Astrocyte of the hippocampus (primary cell): ENCODE data around the gene SNX25.

ENCODE experiments used
- DNase-seq: peaks from one replicate; pipeline ENCODE4 v3.0.0; 2011; ENCODE audit warnings: low read depth, low spot score

The SNX25 gene

DNA sequence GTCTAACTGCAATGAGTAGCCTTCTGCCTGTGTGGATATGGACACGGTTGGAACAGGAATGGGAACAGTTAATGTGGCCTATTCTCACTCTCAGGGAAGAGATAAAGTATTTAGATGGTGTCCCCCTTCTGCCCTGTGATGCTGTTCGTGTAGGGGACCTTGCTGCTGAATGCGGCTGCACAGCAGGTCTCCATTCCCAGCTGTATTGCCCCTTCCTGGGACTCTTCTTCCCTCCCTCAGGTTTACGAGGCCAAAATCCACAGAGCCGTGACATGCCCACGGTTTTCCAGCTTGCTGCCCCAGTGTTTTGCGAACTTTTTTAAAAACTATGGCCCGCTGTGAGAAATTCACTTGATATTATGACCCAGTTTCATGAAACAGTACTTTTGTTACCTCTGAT is 50.3 kb downstream of the SNX25 start:
- DNase-seq: no peak

DNA sequence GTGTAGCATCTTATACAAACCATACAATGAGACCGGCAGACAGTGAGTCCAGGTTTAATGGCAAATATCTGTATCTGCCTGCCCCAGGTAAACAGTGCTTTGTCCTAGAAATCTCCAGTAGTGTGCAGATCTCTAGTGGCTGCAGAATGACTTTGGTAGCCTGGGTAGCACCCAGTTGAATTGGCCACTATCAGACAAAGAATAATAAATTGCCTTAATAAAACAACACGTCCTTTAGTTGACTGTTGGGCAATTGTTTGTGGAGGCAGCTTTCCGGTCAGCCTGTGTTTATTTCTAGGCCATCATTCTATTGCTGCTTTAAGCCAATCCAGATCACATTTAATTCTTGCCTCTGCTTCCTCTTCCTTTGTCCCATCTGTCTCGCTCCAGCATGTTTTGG is 52.5 kb downstream of the SNX25 start:
- no peak for DNase-seq

DNA sequence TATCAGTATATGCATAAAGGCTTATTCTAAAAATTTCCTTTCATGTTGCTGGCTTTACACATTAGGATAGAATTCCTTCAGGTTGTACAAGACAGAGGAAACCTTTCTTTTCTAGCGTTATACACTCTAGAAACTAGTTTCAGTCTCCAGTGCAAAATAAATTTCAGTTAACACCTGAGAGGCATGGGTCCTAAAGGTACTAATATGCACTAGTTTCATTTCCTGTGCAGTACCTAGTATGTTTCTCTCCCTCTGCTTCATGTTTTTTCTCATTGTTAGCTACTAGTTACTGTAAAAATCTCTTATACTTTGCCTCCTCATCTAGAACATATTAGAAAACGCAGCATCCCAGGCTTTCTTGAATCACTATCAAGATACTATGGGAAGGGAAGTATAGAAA is 54.0 kb downstream of the SNX25 start:
- DNase-seq: no peak

GRCh38 chr4:185265942-185266341 is 56.5 kb downstream of the SNX25 start:
- no peak for DNase-seq

- no peak for DNase-seq
Measured at GRCh38 chr4:185269286-185269685, 59.9 kb downstream of the SNX25 start.

DNA sequence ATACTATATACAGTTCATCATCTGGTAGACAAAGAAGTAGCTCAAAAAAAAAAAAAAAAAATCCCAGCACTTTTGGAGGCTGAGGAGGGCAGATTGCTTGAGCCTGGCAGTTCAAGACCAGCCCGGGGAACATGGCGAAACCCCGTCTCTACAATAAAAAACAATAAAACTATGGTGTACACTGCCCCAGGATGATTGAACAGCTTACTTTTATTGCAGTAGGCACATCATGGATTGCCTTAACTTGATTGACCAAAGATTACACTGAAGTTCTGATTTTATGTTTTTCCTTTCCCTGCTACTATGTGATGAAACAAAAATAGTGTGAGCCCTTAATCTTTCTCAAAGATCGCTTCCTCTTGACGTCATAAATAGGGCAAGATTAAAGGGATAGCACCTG is 60.6 kb downstream of the SNX25 start:
- DNase-seq: no peak

DNA sequence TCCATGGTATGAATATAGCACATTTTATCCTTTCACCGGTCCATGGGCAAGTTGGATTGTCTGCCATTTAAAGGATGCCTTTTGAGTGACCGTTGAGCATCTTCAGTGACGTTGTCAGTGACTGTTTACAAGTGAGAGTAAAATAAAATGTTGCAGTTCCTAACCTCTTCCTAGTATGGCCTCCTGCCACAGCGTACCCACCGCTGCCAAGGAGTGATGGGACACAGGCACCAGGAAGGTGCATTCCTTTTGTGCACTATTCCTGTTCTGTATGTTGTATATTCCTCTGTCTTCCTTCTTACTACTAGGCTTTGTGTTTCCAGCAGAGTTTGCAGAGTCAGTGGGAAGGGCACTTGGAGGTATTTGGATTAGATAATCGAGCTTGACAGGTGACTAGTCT is 61.5 kb downstream of the SNX25 start:
- DNase-seq: no peak

DNA sequence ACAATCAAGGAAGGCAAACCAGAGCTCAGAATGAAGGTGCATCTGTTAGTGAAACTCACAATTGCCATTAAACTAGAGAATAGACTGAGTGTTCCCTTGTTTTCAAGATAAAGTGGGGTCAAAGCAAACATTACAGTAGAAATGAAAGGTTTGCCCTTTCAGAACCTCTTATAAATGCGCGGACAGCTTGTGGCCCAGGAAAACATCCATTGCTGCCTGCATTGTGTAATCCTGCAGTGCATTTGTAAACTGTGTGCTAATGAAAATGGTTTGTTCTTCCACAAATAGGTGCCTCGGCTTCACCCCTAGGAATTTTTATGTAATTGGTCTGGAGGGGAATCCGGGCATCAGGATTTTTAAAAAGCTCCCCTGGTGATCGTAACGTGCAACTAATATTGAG is 62.8 kb downstream of the SNX25 start:
- DNase-seq: no peak

DNA sequence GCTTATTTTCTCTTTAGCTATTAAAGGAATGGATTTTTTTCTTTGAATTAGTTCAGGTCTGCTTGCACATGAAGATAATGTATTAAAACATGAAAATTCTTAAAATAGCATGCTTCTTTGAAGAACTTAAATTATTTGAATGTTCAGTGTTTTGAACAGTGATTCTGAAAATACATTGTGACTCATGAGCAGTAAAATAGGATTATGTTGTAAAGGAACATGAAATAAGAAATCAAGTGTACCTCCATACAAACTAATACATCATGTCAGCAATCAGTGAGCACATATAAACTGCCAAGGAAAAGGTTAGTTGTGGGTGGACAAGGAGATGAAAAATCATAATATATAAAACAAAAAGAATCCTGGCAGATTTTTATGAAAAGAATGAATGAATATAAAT is 66.1 kb downstream of the SNX25 start:
- no peak for DNase-seq

DNA sequence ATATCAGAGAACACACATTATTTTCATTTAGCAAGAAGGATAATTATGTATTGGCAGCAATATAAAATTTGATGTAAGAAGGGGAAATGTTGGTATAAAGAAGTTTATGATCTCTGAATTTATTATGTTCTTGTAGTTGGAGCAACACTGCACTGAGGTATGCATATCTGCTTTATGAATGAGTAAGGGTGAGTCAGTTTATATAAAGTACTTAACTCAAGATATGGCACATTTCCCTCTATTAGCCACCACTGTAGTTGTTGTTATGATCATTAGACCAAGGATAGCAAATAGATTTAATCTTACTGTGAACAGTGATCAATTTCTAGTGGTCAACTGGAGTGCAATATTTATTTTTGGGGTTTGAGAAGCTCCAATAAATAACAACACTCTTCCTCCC is 66.6 kb downstream of the SNX25 start:
- no peak for DNase-seq

- no peak for DNase-seq
Measured at GRCh38 chr4:185278716-185279115, 69.3 kb downstream of the SNX25 start.

DNA sequence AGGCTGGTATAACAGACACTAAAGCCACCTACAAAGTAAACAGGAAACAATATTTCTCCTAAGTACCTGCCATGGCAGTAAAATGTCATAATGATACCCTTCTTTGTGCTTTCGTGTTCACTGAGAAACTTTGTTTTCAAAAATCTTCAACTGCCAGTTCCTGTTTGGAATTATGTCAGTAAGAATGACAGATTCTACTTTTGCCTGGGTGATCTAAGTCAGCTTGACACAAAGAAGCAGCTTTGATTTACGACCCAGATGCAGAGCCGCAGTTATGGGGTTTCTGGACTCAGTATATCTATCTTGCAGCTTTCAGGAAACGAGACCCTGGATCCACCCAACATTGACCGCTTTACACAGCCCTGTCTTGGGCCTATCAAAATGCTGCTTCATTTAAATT is 71.2 kb downstream of the SNX25 start:
- no peak for DNase-seq

GRCh38 chr4:185282968-185283367 is 73.6 kb downstream of the SNX25 start:
- DNase-seq: no peak

DNA sequence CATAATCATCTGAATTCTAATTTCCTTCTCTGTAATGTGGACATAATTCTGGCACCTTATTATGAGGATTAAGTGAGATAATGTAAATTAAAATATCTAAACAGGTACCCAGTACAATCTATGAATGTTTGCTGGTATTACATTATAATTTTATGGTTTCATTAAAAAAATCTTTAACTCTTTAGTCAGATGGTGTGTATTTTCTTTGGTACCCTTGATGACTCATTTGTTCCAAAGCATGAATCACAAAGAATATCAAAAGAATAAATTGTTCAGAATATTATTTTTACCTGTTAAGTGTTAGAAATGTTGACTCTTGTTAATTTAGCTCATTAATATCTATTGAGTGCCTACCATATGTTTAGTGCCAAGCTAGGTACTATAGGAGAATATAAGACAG is 74.3 kb downstream of the SNX25 start:
- DNase-seq: peak; percentile 40

GRCh38 chr4:185285632-185286393 is 76.4 kb downstream of the SNX25 start:
- DNase-seq: no peak

- no peak for DNase-seq
Measured at GRCh38 chr4:185286571-185286970, 77.2 kb downstream of the SNX25 start.

DNA sequence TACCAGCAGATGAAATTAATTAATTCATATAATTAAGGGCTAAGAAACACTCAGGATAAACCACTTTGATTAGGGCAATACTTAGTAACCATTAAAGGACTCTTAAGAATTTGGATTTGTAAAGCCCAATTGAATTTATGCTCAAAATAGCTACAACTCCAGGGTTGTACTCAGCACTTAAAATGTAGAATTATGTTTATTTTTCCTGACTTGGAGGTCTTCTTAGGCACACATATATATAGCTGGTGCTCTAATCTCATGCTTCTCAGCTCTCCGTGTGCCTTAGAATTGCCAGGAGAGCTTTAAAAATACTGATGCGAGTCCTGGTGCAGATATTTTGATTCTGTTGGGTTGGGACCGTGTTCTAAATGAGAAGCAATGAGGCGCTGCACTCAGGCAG is 77.6 kb downstream of the SNX25 start:
- DNase-seq: no peak

GRCh38 chr4:185290018-185290607 is 80.7 kb downstream of the SNX25 start:
- DNase-seq: no peak

GRCh38 chr4:185290656-185291055 is 81.3 kb downstream of the SNX25 start:
- no peak for DNase-seq

DNA sequence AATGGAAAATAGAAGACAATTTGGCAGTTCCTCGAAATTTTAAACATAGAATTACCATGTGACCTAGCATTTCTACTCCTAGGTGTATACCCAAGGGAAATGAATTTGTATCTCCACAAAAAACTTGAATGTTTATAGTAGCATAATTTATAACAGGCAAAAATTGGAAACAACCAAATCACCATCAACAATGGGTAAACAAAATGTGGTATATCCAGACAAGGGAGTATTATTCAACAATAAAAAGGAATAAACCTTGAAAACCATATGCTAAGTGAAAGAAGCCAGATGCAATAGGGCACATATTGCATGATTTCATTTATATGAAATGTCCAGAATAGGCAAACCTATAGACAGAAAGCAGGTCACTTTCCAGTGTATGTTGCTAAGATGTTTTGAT is 83.8 kb downstream of the SNX25 start:
- no peak for DNase-seq

- no peak for DNase-seq
Measured at GRCh38 chr4:185296665-185297460, 87.5 kb downstream of the SNX25 start.

DNA sequence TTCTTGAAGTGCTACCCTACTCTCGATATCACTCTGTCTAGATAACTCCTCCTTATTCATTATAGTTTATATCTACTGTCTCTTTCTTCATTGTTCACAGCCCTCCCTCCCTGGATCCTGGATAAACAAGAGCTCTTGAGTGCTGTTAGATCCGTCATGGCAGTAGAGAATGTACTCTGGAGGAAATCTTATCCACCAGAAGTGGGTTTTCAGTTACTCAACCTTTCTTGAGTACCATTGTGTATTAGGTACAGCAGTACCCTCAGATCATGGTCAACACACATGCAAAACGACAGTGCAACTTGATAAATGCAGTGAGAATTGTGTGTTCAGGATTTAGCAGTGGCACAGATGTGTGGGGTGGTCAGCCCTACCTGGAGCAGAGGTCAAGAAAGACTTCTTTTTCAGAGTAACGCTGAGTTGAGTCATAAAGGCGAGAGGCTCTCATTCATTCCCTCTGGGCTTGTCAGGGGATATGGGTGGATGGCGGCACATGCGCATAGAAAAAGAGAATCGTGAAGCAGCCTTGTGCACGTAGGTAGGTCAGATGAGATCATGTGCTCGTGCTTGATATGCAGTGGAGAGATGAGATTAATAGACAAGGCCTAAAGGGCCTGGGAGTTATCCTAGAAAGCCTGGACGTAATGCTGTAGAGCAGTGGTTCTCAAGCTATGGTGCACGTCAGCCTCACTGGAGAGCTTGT is 89.5 kb downstream of the SNX25 start:
- no peak for DNase-seq
